Neural progenitor cell (in vitro differentiated cells): Measurements from ENCODE around the gene ACOT2. TPM values are rescaled to one million over a fixed set of nuclear protein-coding genes. Genes with fewer than 3 reads are reported as not detected.
A peak's percentile ranks its signal among the peaks of the same experiment; 100 is the strongest.
"Not testable (repeated sequence)": the region's sequence is repeated elsewhere in the genome, so short reads cannot be mapped to it uniquely, and the experiment has no call there.

Source experiments
- DNase-seq: peaks from one replicate; pipeline ENCODE4 v3.0.0-alpha.2; 2016; ENCODE audit warnings: low spot score
- H2AFZ ChIP-seq: fragments of 200-600 bp; sonication (generic); replicated peaks from 2 replicates; pipeline ENCODE4 v1.6.1; 2016; ENCODE audit warnings: antibody characterized with exemption
- H3F3A ChIP-seq: fragments of 200-600 bp; sonication (generic); 2 replicates; pipeline ENCODE4 v1.6.1; 2016; ENCODE audit warnings: antibody characterized with exemption, low read depth
- H3K27ac ChIP-seq: fragments of 200-600 bp; sonication (generic); 2 replicates; pipeline ENCODE4 v1.5.1; 2016; ENCODE audit warnings: mild to moderate bottlenecking
- H3K27me3 ChIP-seq: fragments of 200-600 bp; sonication (generic); 2 replicates; pipeline ENCODE4 v1.6.1; 2016; ENCODE audit warnings: mild to moderate bottlenecking, moderate library complexity
- H3K36me3 ChIP-seq: fragments of 200-600 bp; sonication (generic); 2 replicates; pipeline ENCODE4 v1.5.1; 2016
- H3K4me1 ChIP-seq: fragments of 200-600 bp; sonication (generic); 2 replicates; pipeline ENCODE4 v1.6.1; 2016; ENCODE audit warnings: mixed run types
- H3K4me2 ChIP-seq: fragments of 200-600 bp; sonication (generic); 2 replicates; pipeline ENCODE4 v1.6.1; 2016
- H3K4me3 ChIP-seq: fragments of 200-600 bp; sonication (generic); 2 replicates; pipeline ENCODE4 v1.5.1; 2016
- H3K79me2 ChIP-seq: fragments of 200-600 bp; sonication (generic); 2 replicates; pipeline ENCODE4 v1.6.1; 2016; ENCODE audit warnings: low read depth
- H3K9ac ChIP-seq: fragments of 200-600 bp; sonication (generic); 2 replicates; pipeline ENCODE4 v1.6.1; 2016
- H3K9me3 ChIP-seq: fragments of 200-600 bp; sonication (generic); 2 replicates; pipeline ENCODE4 v1.5.1; 2016; ENCODE audit warnings: low read depth
- H4K20me1 ChIP-seq: fragments of 200-600 bp; sonication (generic); 2 replicates; pipeline ENCODE4 v1.6.1; 2016; ENCODE audit warnings: low read depth
- H3K27ac Mint-ChIP-seq: 3 replicates; pipeline ENCODE4 v1.8.0; 2021; ENCODE audit warnings: mixed read lengths
- H3K27me3 Mint-ChIP-seq: 2 replicates; pipeline ENCODE4 v1.8.0; 2022; ENCODE audit warnings: low read depth, mild to moderate bottlenecking, inconsistent platforms, moderate library complexity, mixed read lengths; ENCODE audit not compliant: insufficient read depth
- H3K36me3 Mint-ChIP-seq: 3 replicates; pipeline ENCODE4 v1.8.0; 2021; ENCODE audit warnings: mixed read lengths
- H3K4me1 Mint-ChIP-seq: 3 replicates; pipeline ENCODE4 v1.8.0; 2021; ENCODE audit warnings: mixed read lengths
- H3K4me3 Mint-ChIP-seq: 3 replicates; pipeline ENCODE4 v1.8.0; 2021; ENCODE audit warnings: mild to moderate bottlenecking, moderate library complexity, mixed read lengths
- H3K9me3 Mint-ChIP-seq: 3 replicates; pipeline ENCODE4 v1.8.0; 2020; ENCODE audit warnings: mixed read lengths
- EZH2 ChIP-seq: fragments of 200-600 bp; sonication (generic); IDR thresholded peaks from 2 replicates; pipeline ENCODE4 v1.6.1; 2017; ENCODE audit warnings: antibody characterized with exemption, mild to moderate bottlenecking, moderate library complexity
- EZH2phosphoT487 ChIP-seq: fragments of 200-600 bp; sonication (generic); IDR thresholded peaks from 2 replicates; pipeline ENCODE4 v1.6.1; 2017; ENCODE audit warnings: antibody characterized with exemption
- total RNA-seq: library from RNA; depleted of rRNA; stranded (reverse); fragments of >200 nt; gene quantifications from 2 replicates; pipeline ENCODE4 v1.2.3, GENCODE V29; 2015; ENCODE audit warnings: low replicate concordance
- TF ChIP-seq, protein P1 (sequence below): fragments of 200-600 bp; sonication (generic); IDR thresholded peaks from 2 replicates; pipeline ENCODE4 v1.5.1; 2017; ENCODE audit warnings: antibody characterized with exemption, mild to moderate bottlenecking

Gene ACOT2
- total RNA-seq, 1 donor from 2014 or later = 1.1 TPM

DNA sequence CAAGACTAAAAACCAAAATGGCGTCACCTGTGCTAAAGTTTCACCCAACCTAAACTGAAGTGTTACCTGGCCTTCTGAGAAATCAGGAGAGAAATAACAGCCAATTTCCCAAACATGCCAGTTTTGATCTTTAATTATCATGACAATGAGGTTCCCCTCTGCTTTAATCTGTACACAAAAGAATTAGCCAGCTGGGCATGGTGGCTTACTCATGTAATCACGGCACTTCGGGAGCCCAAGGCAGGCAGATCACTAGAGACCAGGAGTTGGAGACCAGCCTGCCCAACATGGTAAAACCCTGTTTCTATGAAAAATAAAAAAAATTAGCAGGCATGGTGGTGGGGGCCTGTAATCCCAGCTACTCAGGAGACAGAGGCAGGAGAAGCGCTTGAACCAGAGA is 15.2 kb upstream of the ACOT2 start:
- no peaks in the 10 kb centered on the region for H3K36me3 Mint-ChIP-seq
- no peak overlapping the region for H3K4me3 Mint-ChIP-seq
- peaks cover 3% of the 10 kb centered on the region for H3K4me1 ChIP-seq
- H2AFZ ChIP-seq = no peak overlapping the region
- H3K27me3 ChIP-seq = no peaks in the 10 kb centered on the region
- H3K27ac Mint-ChIP-seq = no peak overlapping the region
- no peaks in the 10 kb centered on the region for H3K4me1 Mint-ChIP-seq
- no peak overlapping the region for H3K4me3 ChIP-seq
- H3K9me3 ChIP-seq = no peaks in the 10 kb centered on the region
- no peaks in the 10 kb centered on the region for H4K20me1 ChIP-seq
- no peak overlapping the region for H3K27ac ChIP-seq
- no peaks in the 10 kb centered on the region for H3K9me3 Mint-ChIP-seq
- no peak overlapping the region for H3K9ac ChIP-seq
- no peaks in the 10 kb centered on the region for H3K27me3 Mint-ChIP-seq
- no peak overlapping the region for H3K4me2 ChIP-seq
- no peaks in the 10 kb centered on the region for H3K36me3 ChIP-seq
- no peaks in the 10 kb centered on the region for H3K79me2 ChIP-seq
- no peaks in the 10 kb centered on the region for H3F3A ChIP-seq
- peak; percentile 61 for DNase-seq
- TF ChIP-seq EZH2phosphoT487 (no peak), EZH2 (no peak)
- TF ChIP-seq, protein P1, sequence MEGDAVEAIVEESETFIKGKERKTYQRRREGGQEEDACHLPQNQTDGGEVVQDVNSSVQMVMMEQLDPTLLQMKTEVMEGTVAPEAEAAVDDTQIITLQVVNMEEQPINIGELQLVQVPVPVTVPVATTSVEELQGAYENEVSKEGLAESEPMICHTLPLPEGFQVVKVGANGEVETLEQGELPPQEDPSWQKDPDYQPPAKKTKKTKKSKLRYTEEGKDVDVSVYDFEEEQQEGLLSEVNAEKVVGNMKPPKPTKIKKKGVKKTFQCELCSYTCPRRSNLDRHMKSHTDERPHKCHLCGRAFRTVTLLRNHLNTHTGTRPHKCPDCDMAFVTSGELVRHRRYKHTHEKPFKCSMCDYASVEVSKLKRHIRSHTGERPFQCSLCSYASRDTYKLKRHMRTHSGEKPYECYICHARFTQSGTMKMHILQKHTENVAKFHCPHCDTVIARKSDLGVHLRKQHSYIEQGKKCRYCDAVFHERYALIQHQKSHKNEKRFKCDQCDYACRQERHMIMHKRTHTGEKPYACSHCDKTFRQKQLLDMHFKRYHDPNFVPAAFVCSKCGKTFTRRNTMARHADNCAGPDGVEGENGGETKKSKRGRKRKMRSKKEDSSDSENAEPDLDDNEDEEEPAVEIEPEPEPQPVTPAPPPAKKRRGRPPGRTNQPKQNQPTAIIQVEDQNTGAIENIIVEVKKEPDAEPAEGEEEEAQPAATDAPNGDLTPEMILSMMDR = no peak

DNA sequence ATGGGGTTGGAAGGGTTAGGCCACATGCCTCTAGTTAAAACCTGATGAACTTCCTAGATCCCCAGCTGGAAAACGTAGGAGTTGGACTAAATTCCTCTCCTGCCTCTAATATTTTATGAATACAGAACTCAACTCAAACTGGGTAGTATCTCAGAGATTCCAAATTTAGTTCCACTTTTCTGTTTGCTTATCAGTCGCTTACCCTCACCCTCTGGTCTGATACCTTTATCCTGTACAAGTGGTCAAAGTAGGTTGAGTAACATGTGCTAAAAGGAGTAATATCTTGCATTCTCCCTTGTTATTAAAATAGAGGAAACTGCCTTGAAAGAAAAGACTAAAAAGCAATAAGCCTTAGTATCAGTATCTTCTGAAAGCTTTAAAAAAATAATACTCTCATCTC is 11.8 kb upstream of the ACOT2 start:
- H2AFZ ChIP-seq, H3K27me3 ChIP-seq, H3K9ac ChIP-seq, H3K9me3 ChIP-seq, H3F3A ChIP-seq, H3K4me1 Mint-ChIP-seq, H3K4me2 ChIP-seq, DNase-seq, H3K27ac Mint-ChIP-seq, H3K9me3 Mint-ChIP-seq, H3K27me3 Mint-ChIP-seq, H3K4me1 ChIP-seq, H3K36me3 Mint-ChIP-seq, H3K4me3 ChIP-seq, H4K20me1 ChIP-seq, H3K27ac ChIP-seq, H3K4me3 Mint-ChIP-seq, H3K36me3 ChIP-seq, H3K79me2 ChIP-seq: not testable (repeated sequence)

DNA sequence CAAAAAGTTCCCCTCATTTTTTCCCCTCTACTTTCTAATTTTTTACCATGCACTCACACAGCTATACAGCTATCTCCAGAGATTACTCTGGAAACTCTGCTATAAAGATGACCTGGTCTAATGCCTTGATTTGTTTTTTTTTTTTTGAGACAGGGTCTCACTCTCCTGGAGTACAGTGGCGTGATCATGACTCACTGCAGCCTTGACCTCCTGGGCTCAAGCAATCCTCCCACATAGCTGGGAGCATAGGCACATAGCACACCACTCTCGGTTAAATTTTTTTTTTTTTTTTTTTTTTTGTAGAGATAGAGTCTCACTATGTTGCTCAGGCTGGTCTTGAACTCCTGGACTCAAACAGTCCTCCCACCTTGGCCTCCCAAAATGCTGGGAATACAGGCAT is 10.8 kb upstream of the ACOT2 start:
- DNase-seq, H3K4me3 ChIP-seq, H4K20me1 ChIP-seq, H3K27ac Mint-ChIP-seq, H3F3A ChIP-seq, H3K27me3 ChIP-seq, H3K79me2 ChIP-seq, H3K4me2 ChIP-seq, H3K9me3 ChIP-seq, H3K27me3 Mint-ChIP-seq, H3K9ac ChIP-seq, H3K4me1 Mint-ChIP-seq, H3K36me3 Mint-ChIP-seq, H3K4me1 ChIP-seq, H3K27ac ChIP-seq, H2AFZ ChIP-seq, H3K4me3 Mint-ChIP-seq, H3K36me3 ChIP-seq: not testable (repeated sequence)
- peaks cover 15% of the 10 kb centered on the region for H3K9me3 Mint-ChIP-seq

DNA sequence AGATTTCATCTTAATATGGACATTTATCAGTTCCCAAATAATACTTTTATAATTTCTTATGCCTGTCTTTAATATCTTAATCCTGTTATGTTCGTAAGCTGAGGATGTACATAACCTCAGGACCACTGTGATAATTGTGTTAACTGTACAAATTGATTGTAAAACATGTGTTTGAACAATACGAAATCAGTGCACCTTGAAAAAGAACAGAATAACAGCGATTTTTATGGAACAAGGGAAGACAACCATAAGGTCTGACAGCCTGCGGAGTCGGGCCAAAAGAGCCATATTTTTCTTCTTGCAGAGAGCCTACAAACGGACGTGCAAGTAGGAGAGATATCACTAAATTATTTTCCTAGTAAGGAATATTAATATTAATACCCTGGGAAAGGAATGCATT is 6.8 kb upstream of the ACOT2 start:
- not testable (repeated sequence) for H3K4me1 ChIP-seq, H3K27ac Mint-ChIP-seq, H3K9me3 ChIP-seq, H4K20me1 ChIP-seq, H3K36me3 Mint-ChIP-seq, H3K36me3 ChIP-seq, H3K27me3 Mint-ChIP-seq, H3K4me3 Mint-ChIP-seq, H3K79me2 ChIP-seq, H3K27ac ChIP-seq, H3K4me3 ChIP-seq, DNase-seq, H3K27me3 ChIP-seq, H2AFZ ChIP-seq, H3F3A ChIP-seq, H3K9ac ChIP-seq, H3K4me2 ChIP-seq
- H3K4me1 Mint-ChIP-seq = peaks cover 13% of the 10 kb centered on the region
- peaks cover 15% of the 10 kb centered on the region for H3K9me3 Mint-ChIP-seq

DNA sequence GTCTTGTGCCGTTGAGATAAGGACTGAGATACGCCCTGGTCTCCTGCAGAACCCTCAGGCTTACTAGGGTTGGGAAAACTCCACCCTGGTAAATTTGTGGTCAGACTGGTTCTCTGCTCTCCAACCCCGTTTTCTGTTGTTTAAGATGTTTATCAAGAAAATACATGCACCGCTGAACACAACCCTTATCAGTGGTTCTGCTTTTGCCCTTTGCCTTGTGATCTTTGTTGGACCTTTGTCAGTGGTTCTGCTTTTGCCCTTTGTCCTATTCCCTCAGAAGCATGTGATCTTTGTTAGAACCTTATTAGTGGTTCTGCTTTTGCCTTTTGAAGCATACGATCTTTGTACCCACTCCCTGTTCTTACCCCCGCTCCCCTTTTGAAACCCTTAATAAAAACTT is 6.3 kb upstream of the ACOT2 start:
- H3K79me2 ChIP-seq, DNase-seq, H3K27me3 ChIP-seq, H3K27ac ChIP-seq, H4K20me1 ChIP-seq, H2AFZ ChIP-seq, H3K4me2 ChIP-seq, H3K4me3 ChIP-seq, H3K36me3 Mint-ChIP-seq, H3K27ac Mint-ChIP-seq, H3K9me3 ChIP-seq, H3K9ac ChIP-seq, H3F3A ChIP-seq, H3K27me3 Mint-ChIP-seq, H3K36me3 ChIP-seq, H3K4me3 Mint-ChIP-seq, H3K4me1 ChIP-seq: not testable (repeated sequence)
- H3K4me1 Mint-ChIP-seq = peaks cover 14% of the 10 kb centered on the region
- H3K9me3 Mint-ChIP-seq = peaks cover 15% of the 10 kb centered on the region

DNA sequence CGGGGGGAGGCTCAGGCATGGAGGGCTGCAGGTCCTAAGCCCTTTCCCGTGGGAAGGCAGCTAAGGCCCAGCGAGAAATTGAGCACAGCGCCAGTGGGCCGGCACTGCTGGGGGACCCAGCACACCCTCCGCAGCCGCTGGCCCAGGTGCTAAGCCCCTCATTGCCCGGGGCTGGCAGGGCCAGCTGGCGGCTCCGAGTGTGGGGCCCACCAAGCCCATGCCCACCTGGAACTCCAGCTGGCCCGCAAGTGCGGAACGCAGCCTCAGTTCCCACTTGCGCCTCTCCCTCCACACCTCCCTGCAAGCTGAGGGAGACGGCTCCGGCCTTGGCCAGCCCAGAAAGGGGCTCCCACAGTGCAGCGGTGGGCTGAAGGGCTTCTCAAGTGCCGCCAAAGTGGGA is 2.6 kb upstream of the ACOT2 start:
- H3K27me3 Mint-ChIP-seq, H3K4me2 ChIP-seq, DNase-seq, H3K4me1 ChIP-seq, H3K4me3 Mint-ChIP-seq, H2AFZ ChIP-seq, H3K9ac ChIP-seq, H3K36me3 ChIP-seq, H3K79me2 ChIP-seq, H3K27ac ChIP-seq, H3K27me3 ChIP-seq, H3K27ac Mint-ChIP-seq, H4K20me1 ChIP-seq, H3F3A ChIP-seq, H3K36me3 Mint-ChIP-seq, H3K9me3 ChIP-seq, H3K4me3 ChIP-seq: not testable (repeated sequence)
- H3K4me1 Mint-ChIP-seq = peaks cover 30% of the 10 kb centered on the region
- peaks cover 17% of the 10 kb centered on the region for H3K9me3 Mint-ChIP-seq

DNA sequence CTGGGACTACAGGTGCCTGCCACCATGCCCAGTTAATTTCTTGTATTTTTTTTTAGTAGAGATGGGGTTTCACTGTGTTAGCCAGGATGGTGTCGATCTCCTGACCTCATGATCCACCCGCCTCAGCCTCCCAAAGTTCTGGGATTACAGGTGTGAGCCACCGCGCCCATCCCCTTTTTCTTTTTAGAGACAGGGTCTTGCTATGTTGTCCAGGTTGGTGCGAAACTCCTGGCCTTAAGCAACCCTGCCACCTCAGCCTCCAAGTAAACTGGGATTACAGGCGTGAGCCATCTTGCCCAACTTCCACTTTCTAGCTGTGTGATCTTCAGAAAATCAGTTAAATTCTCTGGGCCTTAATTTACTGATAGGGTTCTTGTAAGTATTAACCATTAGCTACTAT is 2.1 kb upstream of the ACOT2 start:
- H3K4me2 ChIP-seq, H3K9me3 ChIP-seq, H3K9ac ChIP-seq, H3K79me2 ChIP-seq, H3K27ac ChIP-seq, H3K4me3 ChIP-seq, DNase-seq, H3K4me3 Mint-ChIP-seq, H2AFZ ChIP-seq, H3K27me3 ChIP-seq, H3K36me3 ChIP-seq, H3F3A ChIP-seq, H4K20me1 ChIP-seq, H3K27ac Mint-ChIP-seq, H3K36me3 Mint-ChIP-seq, H3K4me1 ChIP-seq: not testable (repeated sequence)
- H3K27me3 Mint-ChIP-seq = peaks cover 10% of the 10 kb centered on the region
- peaks cover 12% of the 10 kb centered on the region for H3K9me3 Mint-ChIP-seq
- H3K4me1 Mint-ChIP-seq = peaks cover 30% of the 10 kb centered on the region
